GM12891 (cell line): ENCODE results near the gene LZTS2.

ENCODE experiments used
- POLR2A ChIP-seq: IDR thresholded peaks from 2 replicates; pipeline ENCODE4 v1.6.1; 2011; ENCODE audit warnings: low read depth, low read length, control low read depth
- POLR2AphosphoS5 ChIP-seq: IDR thresholded peaks from 2 replicates; pipeline ENCODE4 v1.6.1; 2011; ENCODE audit warnings: low read depth, low read length, control low read depth

DNA sequence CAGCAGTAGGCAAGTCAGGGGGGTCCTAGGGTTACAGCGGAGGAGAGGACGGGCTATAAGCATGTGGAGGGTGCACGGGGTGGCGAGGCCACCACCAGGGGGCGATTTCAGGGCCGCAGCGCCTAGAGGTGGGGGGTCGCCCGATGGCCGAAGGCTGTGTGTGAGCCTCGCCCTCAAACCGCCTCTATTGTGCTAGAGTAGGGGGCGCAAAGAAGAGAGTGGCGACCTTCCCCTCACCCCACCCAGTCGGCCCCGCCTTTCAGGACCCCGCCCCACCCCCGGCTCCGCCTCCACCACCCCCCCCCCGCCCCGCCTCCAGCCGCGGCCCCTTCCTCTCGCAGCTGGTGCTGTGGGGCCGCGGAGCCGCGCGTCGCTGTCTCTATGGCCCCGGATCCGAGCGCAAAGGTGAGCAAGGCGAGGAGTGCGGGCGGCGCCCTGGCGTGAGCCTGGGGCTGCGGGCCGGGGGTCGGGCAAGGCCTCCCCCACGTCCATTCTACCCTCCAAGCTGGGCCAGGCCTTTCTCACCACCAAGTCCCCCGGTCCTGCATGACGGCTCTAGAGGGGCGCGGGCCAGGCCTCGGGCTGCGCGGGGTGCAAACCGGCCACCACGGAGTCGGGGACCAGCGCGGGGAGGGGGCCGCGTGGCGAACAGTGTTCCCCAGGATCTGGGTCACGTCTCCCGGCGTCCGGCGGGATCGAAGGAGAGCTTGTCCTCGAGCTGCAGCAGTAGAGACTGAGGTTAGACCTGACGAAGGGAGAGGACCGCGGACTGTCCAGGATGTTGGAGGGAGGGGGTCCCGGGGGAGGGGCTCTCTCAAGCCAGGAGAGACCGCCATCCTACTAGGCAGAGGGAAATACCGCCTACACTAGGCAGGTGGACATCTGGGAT is 30.2 kb upstream of the LZTS2 start, which contains the start of gene SEMA4G:
- TF ChIP-seq POLR2AphosphoS5 (no peak), POLR2A (no peak)
